Neural progenitor cell (in vitro differentiated cells): Measurements from ENCODE around the gene LRRC72. TPM values are rescaled to one million over a fixed set of nuclear protein-coding genes. Genes with fewer than 3 reads are reported as not detected.

Experiments
- DNase-seq: peaks from one replicate; pipeline ENCODE4 v3.0.0-alpha.2; 2016; ENCODE audit warnings: low spot score
- H2AFZ ChIP-seq: fragments of 200-600 bp; sonication (generic); replicated peaks from 2 replicates; pipeline ENCODE4 v1.6.1; 2016; ENCODE audit warnings: antibody characterized with exemption
- H3F3A ChIP-seq: fragments of 200-600 bp; sonication (generic); 2 replicates; pipeline ENCODE4 v1.6.1; 2016; ENCODE audit warnings: antibody characterized with exemption, low read depth
- H3K27ac ChIP-seq: fragments of 200-600 bp; sonication (generic); 2 replicates; pipeline ENCODE4 v1.5.1; 2016; ENCODE audit warnings: mild to moderate bottlenecking
- H3K27me3 ChIP-seq: fragments of 200-600 bp; sonication (generic); 2 replicates; pipeline ENCODE4 v1.6.1; 2016; ENCODE audit warnings: mild to moderate bottlenecking, moderate library complexity
- H3K36me3 ChIP-seq: fragments of 200-600 bp; sonication (generic); 2 replicates; pipeline ENCODE4 v1.5.1; 2016
- H3K4me1 ChIP-seq: fragments of 200-600 bp; sonication (generic); 2 replicates; pipeline ENCODE4 v1.6.1; 2016; ENCODE audit warnings: mixed run types
- H3K4me2 ChIP-seq: fragments of 200-600 bp; sonication (generic); 2 replicates; pipeline ENCODE4 v1.6.1; 2016
- H3K4me3 ChIP-seq: fragments of 200-600 bp; sonication (generic); 2 replicates; pipeline ENCODE4 v1.5.1; 2016
- H3K79me2 ChIP-seq: fragments of 200-600 bp; sonication (generic); 2 replicates; pipeline ENCODE4 v1.6.1; 2016; ENCODE audit warnings: low read depth
- H3K9ac ChIP-seq: fragments of 200-600 bp; sonication (generic); 2 replicates; pipeline ENCODE4 v1.6.1; 2016
- H3K9me3 ChIP-seq: fragments of 200-600 bp; sonication (generic); 2 replicates; pipeline ENCODE4 v1.5.1; 2016; ENCODE audit warnings: low read depth
- H4K20me1 ChIP-seq: fragments of 200-600 bp; sonication (generic); 2 replicates; pipeline ENCODE4 v1.6.1; 2016; ENCODE audit warnings: low read depth
- H3K27ac Mint-ChIP-seq: 3 replicates; pipeline ENCODE4 v1.8.0; 2021; ENCODE audit warnings: mixed read lengths
- H3K27me3 Mint-ChIP-seq: 2 replicates; pipeline ENCODE4 v1.8.0; 2022; ENCODE audit warnings: low read depth, mild to moderate bottlenecking, inconsistent platforms, moderate library complexity, mixed read lengths; ENCODE audit not compliant: insufficient read depth
- H3K36me3 Mint-ChIP-seq: 3 replicates; pipeline ENCODE4 v1.8.0; 2021; ENCODE audit warnings: mixed read lengths
- H3K4me1 Mint-ChIP-seq: 3 replicates; pipeline ENCODE4 v1.8.0; 2021; ENCODE audit warnings: mixed read lengths
- H3K4me3 Mint-ChIP-seq: 3 replicates; pipeline ENCODE4 v1.8.0; 2021; ENCODE audit warnings: mild to moderate bottlenecking, moderate library complexity, mixed read lengths
- H3K9me3 Mint-ChIP-seq: 3 replicates; pipeline ENCODE4 v1.8.0; 2020; ENCODE audit warnings: mixed read lengths
- CTCF ChIP-seq: fragments of 200-600 bp; sonication (generic); IDR thresholded peaks from 2 replicates; pipeline ENCODE4 v1.5.1; 2017; ENCODE audit warnings: antibody characterized with exemption, mild to moderate bottlenecking
- EZH2 ChIP-seq: fragments of 200-600 bp; sonication (generic); IDR thresholded peaks from 2 replicates; pipeline ENCODE4 v1.6.1; 2017; ENCODE audit warnings: antibody characterized with exemption, mild to moderate bottlenecking, moderate library complexity
- EZH2phosphoT487 ChIP-seq: fragments of 200-600 bp; sonication (generic); IDR thresholded peaks from 2 replicates; pipeline ENCODE4 v1.6.1; 2017; ENCODE audit warnings: antibody characterized with exemption
- total RNA-seq: library from RNA; depleted of rRNA; stranded (reverse); fragments of >200 nt; gene quantifications from 2 replicates; pipeline ENCODE4 v1.2.3, GENCODE V29; 2015; ENCODE audit warnings: low replicate concordance

The LRRC72 gene
- total RNA-seq, 1 donor from 2014 or later, result not detected

GRCh38 chr7:16581286-16581685, 54.7 kb downstream of the LRRC72 start:
- Histone ChIP-seq H2AFZ (no peak overlapping the region), H3K4me2 (no peak overlapping the region), H3K79me2 (no peaks in the 10 kb centered on the region), H3F3A (no peaks in the 10 kb centered on the region), H3K27me3 (no peaks in the 10 kb centered on the region), H3K9me3 (no peaks in the 10 kb centered on the region), H4K20me1 (no peaks in the 10 kb centered on the region), H3K27ac (no peak overlapping the region), H3K4me1 (no peaks in the 10 kb centered on the region), H3K36me3 (no peaks in the 10 kb centered on the region), H3K9ac (no peak overlapping the region), H3K4me3 (no peak overlapping the region)
- DNase-seq, result no peak
- H3K27ac Mint-ChIP-seq, result no peak overlapping the region
- H3K4me1 Mint-ChIP-seq, result no peaks in the 10 kb centered on the region
- no peak overlapping the region for H3K4me3 Mint-ChIP-seq
- TF ChIP-seq CTCF, result no peak
- no peak for TF ChIP-seq EZH2phosphoT487
- H3K27me3 Mint-ChIP-seq, result peaks cover 4% of the 10 kb centered on the region
- H3K36me3 Mint-ChIP-seq, result peaks cover 5% of the 10 kb centered on the region
- peaks cover 2% of the 10 kb centered on the region for H3K9me3 Mint-ChIP-seq

GRCh38 chr7:16583834-16584233, 57.2 kb downstream of the LRRC72 start:
- peaks cover 3% of the 10 kb centered on the region for H3K4me1 Mint-ChIP-seq
- Histone ChIP-seq H2AFZ (no peak overlapping the region), H3F3A (peaks cover 14% of the 10 kb centered on the region), H3K27me3 (no peaks in the 10 kb centered on the region), H3K79me2 (no peaks in the 10 kb centered on the region), H3K36me3 (no peaks in the 10 kb centered on the region), H3K4me1 (peaks cover 7% of the 10 kb centered on the region), H3K27ac (no peak overlapping the region), H3K4me2 (no peak overlapping the region), H3K9ac (no peak overlapping the region), H4K20me1 (no peaks in the 10 kb centered on the region), H3K9me3 (no peaks in the 10 kb centered on the region), H3K4me3 (no peak overlapping the region)
- TF ChIP-seq CTCF (no peak), EZH2phosphoT487 (no peak), EZH2 (no peak)
- DNase-seq, result no peak
- no peak overlapping the region for H3K4me3 Mint-ChIP-seq
- H3K27me3 Mint-ChIP-seq, result peaks cover 4% of the 10 kb centered on the region
- no peak overlapping the region for H3K27ac Mint-ChIP-seq
- peaks cover 5% of the 10 kb centered on the region for H3K36me3 Mint-ChIP-seq
- peaks cover 2% of the 10 kb centered on the region for H3K9me3 Mint-ChIP-seq

GRCh38 chr7:16585540-16585939, 58.9 kb downstream of the LRRC72 start:
- H3K4me2 ChIP-seq, result no peak overlapping the region
- H3K27me3 ChIP-seq, result no peaks in the 10 kb centered on the region
- H3K4me3 ChIP-seq, result no peak overlapping the region
- H4K20me1 ChIP-seq, result no peaks in the 10 kb centered on the region
- H3F3A ChIP-seq, result peaks cover 14% of the 10 kb centered on the region
- H3K79me2 ChIP-seq, result no peaks in the 10 kb centered on the region
- Mint-ChIP-seq H3K4me1 (peaks cover 3% of the 10 kb centered on the region), H3K9me3 (peaks cover 2% of the 10 kb centered on the region), H3K4me3 (no peak overlapping the region), H3K36me3 (peaks cover 5% of the 10 kb centered on the region), H3K27me3 (peaks cover 4% of the 10 kb centered on the region), H3K27ac (no peak overlapping the region)
- no peak for DNase-seq
- H2AFZ ChIP-seq, result no peak overlapping the region
- H3K27ac ChIP-seq, result no peak overlapping the region
- H3K36me3 ChIP-seq, result no peaks in the 10 kb centered on the region
- no peaks in the 10 kb centered on the region for H3K9me3 ChIP-seq
- TF ChIP-seq EZH2phosphoT487 (no peak), EZH2 (no peak), CTCF (no peak)
- peaks cover 7% of the 10 kb centered on the region for H3K4me1 ChIP-seq
- no peak overlapping the region for H3K9ac ChIP-seq
